ENCODE results near the gene CLDN16.
A peak's percentile ranks its signal among the peaks of the same experiment; 100 is the strongest.

CLDN16 gene

GRCh38 chr3:190432216-190432615 lies 44.3 kb downstream of the CLDN16 start:
- no peak overlapping the region for H3K4me3 ChIP-seq (ENCODE audit: low read length)
- no peak for TF ChIP-seq CTCF (conservative IDR thresholded peaks at IDR 0.05; ENCODE audit: low read depth, low read length)
- no peak for DNase-seq (ENCODE audit: low read depth)

GRCh38 chr3:190433626-190434025 lies 45.7 kb downstream of the CLDN16 start:
- H3K4me3 ChIP-seq (ENCODE audit: low read length), result no peak overlapping the region
- DNase-seq (ENCODE audit: low read depth), result no peak
- no peak for TF ChIP-seq CTCF (conservative IDR thresholded peaks at IDR 0.05; ENCODE audit: low read depth, low read length)

GRCh38 chr3:190435618-190436017 lies 47.7 kb downstream of the CLDN16 start:
- TF ChIP-seq CTCF (conservative IDR thresholded peaks at IDR 0.05; ENCODE audit: low read depth, low read length), result no peak
- no peak for DNase-seq (ENCODE audit: low read depth)

GRCh38 chr3:190436331-190436730 lies 48.4 kb downstream of the CLDN16 start:
- TF ChIP-seq CTCF (conservative IDR thresholded peaks at IDR 0.05; ENCODE audit: low read depth, low read length), result no peak
- DNase-seq (ENCODE audit: low read depth), result no peak
- no peak overlapping the region for H3K4me3 ChIP-seq (ENCODE audit: low read length)

More at GRCh38 chr3:190435618-190436017, 47.7 kb downstream of the CLDN16 start:
- no peak overlapping the region for H3K4me3 ChIP-seq (ENCODE audit: low read length)

GRCh38 chr3:190442240-190442639 lies 54.3 kb downstream of the CLDN16 start:
- H3K4me3 ChIP-seq (ENCODE audit: low read length), result no peak overlapping the region
- DNase-seq (ENCODE audit: low read depth), result no peak
- no peak for TF ChIP-seq CTCF (conservative IDR thresholded peaks at IDR 0.05; ENCODE audit: low read depth, low read length)

GRCh38 chr3:190443257-190443656 lies 55.3 kb downstream of the CLDN16 start:
- TF ChIP-seq CTCF (conservative IDR thresholded peaks at IDR 0.05; ENCODE audit: low read depth, low read length), result peak; percentile 55
- no peak for DNase-seq (ENCODE audit: low read depth)
- H3K4me3 ChIP-seq (ENCODE audit: low read length), result no peak overlapping the region

- no peak overlapping the region for H3K4me3 ChIP-seq (ENCODE audit: low read length)
- TF ChIP-seq CTCF (conservative IDR thresholded peaks at IDR 0.05; ENCODE audit: low read depth, low read length), result no peak
- no peak for DNase-seq (ENCODE audit: low read depth)
Measured at GRCh38 chr3:190444006-190444405, 56.0 kb downstream of the CLDN16 start.
